ENCODE measurements around the gene HSF5.

Gene HSF5

GRCh38 chr17:58487589-58488427 lies at the start of gene HSF5:
TSS of gene HSF5 (minus strand) at chr17:58488408. CDS start at chr17:58488274, 134 bp downstream.
- H3K4me1 Mint-ChIP-seq, result no peaks in the 10 kb centered on the region
- no peak within 1 kb of the TSS for H3K27ac Mint-ChIP-seq (ENCODE audit: low read depth)
- peak; percentile 95 for ATAC-seq (replicated peaks; ENCODE audit: extremely low read depth, poor library complexity, severe bottlenecking)
- peaks cover 20% of the 10 kb centered on the region for H3K36me3 Mint-ChIP-seq (ENCODE audit: insufficient read depth)
- H3K27me3 Mint-ChIP-seq, result no peaks in the 10 kb centered on the region
- peak within 1 kb of the TSS; percentile 37 for H3K4me3 Mint-ChIP-seq
- no peaks in the 10 kb centered on the region for H3K9me3 Mint-ChIP-seq
- peak; percentile 66 to 72 for DNase-seq (ENCODE audit: low spot score in 2 of 2)

- no peaks in the 10 kb centered on the region for H3K9me3 Mint-ChIP-seq
- peaks cover 34% of the 10 kb centered on the region for H3K27me3 Mint-ChIP-seq
- DNase-seq (ENCODE audit: low spot score in 2 of 2) (no peak), ATAC-seq (replicated peaks; ENCODE audit: extremely low read depth, poor library complexity, severe bottlenecking) (no peak)
- H3K4me1 Mint-ChIP-seq, result no peaks in the 10 kb centered on the region
- no peak overlapping the region for H3K27ac Mint-ChIP-seq (ENCODE audit: low read depth)
- no peak overlapping the region for H3K4me3 Mint-ChIP-seq
- no peaks in the 10 kb centered on the region for H3K36me3 Mint-ChIP-seq (ENCODE audit: insufficient read depth)
Observed at GRCh38 chr17:58537266-58537665, 49.1 kb upstream of the HSF5 start.

GRCh38 chr17:58536542-58536941 lies 48.3 kb upstream of the HSF5 start:
- Mint-ChIP-seq H3K27ac (ENCODE audit: low read depth) (no peak overlapping the region), H3K36me3 (ENCODE audit: insufficient read depth) (no peaks in the 10 kb centered on the region), H3K4me3 (no peak overlapping the region), H3K9me3 (no peaks in the 10 kb centered on the region), H3K27me3 (peaks cover 35% of the 10 kb centered on the region), H3K4me1 (no peaks in the 10 kb centered on the region)
- DNase-seq (ENCODE audit: low spot score in 2 of 2), result no peak
- no peak for ATAC-seq (replicated peaks; ENCODE audit: extremely low read depth, poor library complexity, severe bottlenecking)

- no peak overlapping the region for H3K4me3 Mint-ChIP-seq
- peaks cover 35% of the 10 kb centered on the region for H3K27me3 Mint-ChIP-seq
- no peak overlapping the region for H3K27ac Mint-ChIP-seq (ENCODE audit: low read depth)
Observed at GRCh38 chr17:58535431-58535830, 47.2 kb upstream of the HSF5 start.

GRCh38 chr17:58534901-58535421 lies 46.8 kb upstream of the HSF5 start:
- Mint-ChIP-seq H3K27ac (ENCODE audit: low read depth) (no peak overlapping the region), H3K27me3 (peaks cover 35% of the 10 kb centered on the region), H3K9me3 (no peaks in the 10 kb centered on the region), H3K4me3 (no peak overlapping the region), H3K4me1 (no peaks in the 10 kb centered on the region), H3K36me3 (ENCODE audit: insufficient read depth) (no peaks in the 10 kb centered on the region)
- DNase-seq (ENCODE audit: low spot score in 2 of 2), result no peak
- no peak for ATAC-seq (replicated peaks; ENCODE audit: extremely low read depth, poor library complexity, severe bottlenecking)

More at GRCh38 chr17:58535431-58535830, 47.2 kb upstream of the HSF5 start:
- Mint-ChIP-seq H3K4me1 (no peaks in the 10 kb centered on the region), H3K9me3 (no peaks in the 10 kb centered on the region), H3K36me3 (ENCODE audit: insufficient read depth) (no peaks in the 10 kb centered on the region)
- no peak for DNase-seq (ENCODE audit: low spot score in 2 of 2)
- no peak for ATAC-seq (replicated peaks; ENCODE audit: extremely low read depth, poor library complexity, severe bottlenecking)

GRCh38 chr17:58534331-58534730 lies 46.1 kb upstream of the HSF5 start:
- DNase-seq (ENCODE audit: low spot score in 2 of 2) (no peak), ATAC-seq (replicated peaks; ENCODE audit: extremely low read depth, poor library complexity, severe bottlenecking) (no peak)
- no peaks in the 10 kb centered on the region for H3K9me3 Mint-ChIP-seq
- no peak overlapping the region for H3K27ac Mint-ChIP-seq (ENCODE audit: low read depth)
- H3K27me3 Mint-ChIP-seq, result peaks cover 35% of the 10 kb centered on the region
- H3K36me3 Mint-ChIP-seq (ENCODE audit: insufficient read depth), result no peaks in the 10 kb centered on the region
- no peak overlapping the region for H3K4me3 Mint-ChIP-seq
- H3K4me1 Mint-ChIP-seq, result no peaks in the 10 kb centered on the region

GRCh38 chr17:58533616-58534188 lies 45.5 kb upstream of the HSF5 start:
- ATAC-seq (replicated peaks; ENCODE audit: extremely low read depth, poor library complexity, severe bottlenecking) (no peak), DNase-seq (ENCODE audit: low spot score in 2 of 2) (no peak)
- Mint-ChIP-seq H3K9me3 (no peaks in the 10 kb centered on the region), H3K27ac (ENCODE audit: low read depth) (no peak overlapping the region), H3K4me1 (no peaks in the 10 kb centered on the region), H3K4me3 (no peak overlapping the region), H3K27me3 (peaks cover 35% of the 10 kb centered on the region), H3K36me3 (ENCODE audit: insufficient read depth) (no peaks in the 10 kb centered on the region)

GRCh38 chr17:58532555-58532951 lies 44.3 kb upstream of the HSF5 start:
- Mint-ChIP-seq H3K4me1 (no peaks in the 10 kb centered on the region), H3K27ac (ENCODE audit: low read depth) (no peak overlapping the region), H3K9me3 (no peaks in the 10 kb centered on the region), H3K4me3 (peak overlapping the region; percentile 34), H3K27me3 (peaks cover 35% of the 10 kb centered on the region), H3K36me3 (ENCODE audit: insufficient read depth) (no peaks in the 10 kb centered on the region)
- DNase-seq (ENCODE audit: low spot score in 2 of 2) (no peak), ATAC-seq (replicated peaks; ENCODE audit: extremely low read depth, poor library complexity, severe bottlenecking) (no peak)

GRCh38 chr17:58531661-58532554 lies 43.7 kb upstream of the HSF5 start:
- H3K4me1 Mint-ChIP-seq, result no peaks in the 10 kb centered on the region
- no peak overlapping the region for H3K27ac Mint-ChIP-seq (ENCODE audit: low read depth)
- peaks cover 35% of the 10 kb centered on the region for H3K27me3 Mint-ChIP-seq
- peak overlapping the region; percentile 41 for H3K4me3 Mint-ChIP-seq
- H3K36me3 Mint-ChIP-seq (ENCODE audit: insufficient read depth), result no peaks in the 10 kb centered on the region
- DNase-seq (ENCODE audit: low spot score in 2 of 2), result peak; percentile 26 to 43
- ATAC-seq (replicated peaks; ENCODE audit: extremely low read depth, poor library complexity, severe bottlenecking), result peak; percentile 71
- H3K9me3 Mint-ChIP-seq, result no peaks in the 10 kb centered on the region

- Mint-ChIP-seq H3K4me1 (no peaks in the 10 kb centered on the region), H3K27ac (ENCODE audit: low read depth) (no peak overlapping the region), H3K4me3 (peak overlapping the region; percentile 41), H3K9me3 (no peaks in the 10 kb centered on the region), H3K36me3 (ENCODE audit: insufficient read depth) (no peaks in the 10 kb centered on the region), H3K27me3 (peaks cover 30% of the 10 kb centered on the region)
- ATAC-seq (replicated peaks; ENCODE audit: extremely low read depth, poor library complexity, severe bottlenecking) (no peak), DNase-seq (ENCODE audit: low spot score in 2 of 2) (no peak)
Observed at GRCh38 chr17:58531122-58531521, 42.9 kb upstream of the HSF5 start.

- DNase-seq (ENCODE audit: low spot score in 2 of 2) (no peak), ATAC-seq (replicated peaks; ENCODE audit: extremely low read depth, poor library complexity, severe bottlenecking) (no peak)
- Mint-ChIP-seq H3K36me3 (ENCODE audit: insufficient read depth) (no peaks in the 10 kb centered on the region), H3K27me3 (peaks cover 25% of the 10 kb centered on the region), H3K4me3 (peak overlapping the region; percentile 41), H3K27ac (ENCODE audit: low read depth) (no peak overlapping the region), H3K9me3 (no peaks in the 10 kb centered on the region), H3K4me1 (no peaks in the 10 kb centered on the region)
Observed at GRCh38 chr17:58530655-58531054, 42.4 kb upstream of the HSF5 start.

- no peak for DNase-seq (ENCODE audit: low spot score in 2 of 2)
- ATAC-seq (replicated peaks; ENCODE audit: extremely low read depth, poor library complexity, severe bottlenecking), result no peak
- H3K36me3 Mint-ChIP-seq (ENCODE audit: insufficient read depth), result no peaks in the 10 kb centered on the region
- no peaks in the 10 kb centered on the region for H3K4me1 Mint-ChIP-seq
- H3K27ac Mint-ChIP-seq (ENCODE audit: low read depth), result no peak overlapping the region
- H3K9me3 Mint-ChIP-seq, result no peaks in the 10 kb centered on the region
- H3K4me3 Mint-ChIP-seq, result no peak overlapping the region
- peaks cover 12% of the 10 kb centered on the region for H3K27me3 Mint-ChIP-seq
Observed at GRCh38 chr17:58529275-58529674, 41.1 kb upstream of the HSF5 start.

All from central memory CD8-positive, alpha-beta T cell (primary cell).